Epithelial cell of proximal tubule (primary cell): Measurements from ENCODE around the gene DENND1A. TPM values are rescaled to one million over a fixed set of nuclear protein-coding genes. Genes with fewer than 3 reads are reported as not detected.
"Not testable (repeated sequence)": the region's sequence is repeated elsewhere in the genome, so short reads cannot be mapped to it uniquely, and the experiment has no call there.

Experiments
- DNase-seq: peaks from one replicate; pipeline ENCODE4 v3.0.0-alpha.2; 2011; ENCODE audit warnings: low read depth
- H3K4me3 ChIP-seq: 2 replicates; pipeline ENCODE4 v1.5.1; 2011; ENCODE audit warnings: low read depth, mild to moderate bottlenecking, low read length
- CTCF ChIP-seq: conservative IDR thresholded peaks from 2 replicates; pipeline ENCODE4 v1.5.1; 2012; ENCODE audit warnings: low read depth, mild to moderate bottlenecking, low read length
- total RNA-seq: library from RNA; depleted of rRNA; stranded (reverse); fragments of >200 nt; gene quantifications from 2 replicates; pipeline ENCODE4 v1.2.3, GENCODE V29; 2015

Gene DENND1A
- total RNA-seq, 1 donor from 2014 or later, result 26.6 TPM

- no peak for TF ChIP-seq CTCF
- H3K4me3 ChIP-seq, result no peak overlapping the region
- DNase-seq, result no peak
Observed at GRCh38 chr9:123922431-123922830, 7.5 kb downstream of the DENND1A start.

- no peak for TF ChIP-seq CTCF
- no peak overlapping the region for H3K4me3 ChIP-seq
Observed at GRCh38 chr9:123914517-123915196, 15.3 kb downstream of the DENND1A start.

GRCh38 chr9:123912167-123912897 is 17.6 kb downstream of the DENND1A start:
- TF ChIP-seq CTCF, result no peak
- no peak overlapping the region for H3K4me3 ChIP-seq

More at GRCh38 chr9:123914517-123915196, 15.3 kb downstream of the DENND1A start:
- DNase-seq, result no peak

GRCh38 chr9:123911024-123911423 is 18.9 kb downstream of the DENND1A start:
- no peak for TF ChIP-seq CTCF

More at GRCh38 chr9:123912167-123912897, 17.6 kb downstream of the DENND1A start:
- DNase-seq, result no peak

GRCh38 chr9:123909192-123909591 is 20.7 kb downstream of the DENND1A start:
- not testable (repeated sequence) for H3K4me3 ChIP-seq, DNase-seq

More at GRCh38 chr9:123911024-123911423, 18.9 kb downstream of the DENND1A start:
- no peak overlapping the region for H3K4me3 ChIP-seq
- DNase-seq, result no peak

GRCh38 chr9:123903550-123903949 is 26.4 kb downstream of the DENND1A start:
- not testable (repeated sequence) for DNase-seq, H3K4me3 ChIP-seq

- TF ChIP-seq CTCF, result no peak
- H3K4me3 ChIP-seq, result no peak overlapping the region
- no peak for DNase-seq
Observed at GRCh38 chr9:123894822-123895221, 35.1 kb downstream of the DENND1A start.
